ENCODE results near the gene FMO3. TPM values are rescaled to one million over a fixed set of nuclear protein-coding genes. Genes with fewer than 3 reads are reported as not detected.

Gene FMO3
- total RNA-seq, 1 donor from 2014 or later = not detected

DNA sequence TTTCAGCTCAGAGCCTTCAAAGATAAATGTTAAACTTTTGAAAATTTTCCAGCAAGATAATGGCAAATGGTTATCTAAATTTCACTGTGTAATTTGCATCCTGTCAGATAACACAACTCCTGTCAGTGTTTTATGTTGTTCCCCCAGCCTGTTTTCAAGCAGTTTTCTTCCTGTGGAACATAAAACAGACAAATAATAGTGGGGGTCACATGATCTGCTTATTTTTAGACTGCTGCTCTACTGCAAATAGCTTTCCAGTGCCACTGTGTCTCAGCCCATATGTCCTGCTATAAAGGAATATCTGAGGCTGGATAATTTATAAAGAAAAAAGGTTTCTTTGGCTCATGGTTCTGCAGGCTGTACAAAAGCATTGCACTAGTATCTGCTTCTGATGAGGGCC is 32.2 kb downstream of the FMO3 start:
- H3K36me3 Mint-ChIP-seq (ENCODE audit: low read depth) = no peaks in the 10 kb centered on the region
- no peaks in the 10 kb centered on the region for H3K27me3 Mint-ChIP-seq (ENCODE audit: low read depth)
- no peak overlapping the region for H3K27ac Mint-ChIP-seq
- intact Hi-C loops (cut with micrococcal nuclease) = no loop called here
- H3K9me3 Mint-ChIP-seq = no peaks in the 10 kb centered on the region
- no peak overlapping the region for H3K4me3 Mint-ChIP-seq (ENCODE audit: low read depth)
- no peak for DNase-seq (ENCODE audit: low spot score)
- H3K4me1 Mint-ChIP-seq (ENCODE audit: low read depth) = no peaks in the 10 kb centered on the region

DNA sequence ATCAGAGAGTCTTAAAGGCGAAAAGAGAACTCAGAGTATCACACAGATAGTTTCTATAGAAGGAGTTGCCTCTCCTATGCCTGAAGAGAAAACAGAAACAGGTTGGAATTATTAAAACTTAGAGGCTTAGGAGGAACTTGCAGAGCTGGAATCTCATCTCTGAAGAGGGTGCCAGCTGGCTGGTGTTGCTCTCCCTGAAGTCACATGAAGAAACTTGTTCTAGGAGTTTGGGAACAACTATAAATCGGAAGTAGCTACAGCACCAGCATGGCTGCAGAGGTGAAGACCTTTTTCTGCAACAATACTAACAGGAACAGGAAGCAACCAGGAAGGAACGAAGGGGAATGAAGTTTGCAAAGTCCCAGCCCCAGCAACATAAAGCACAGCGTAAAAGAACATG is 35.8 kb downstream of the FMO3 start:
- no peaks in the 10 kb centered on the region for H3K9me3 Mint-ChIP-seq
- no peak for DNase-seq (ENCODE audit: low spot score)
- no peak overlapping the region for H3K4me3 Mint-ChIP-seq (ENCODE audit: low read depth)
- H3K27ac Mint-ChIP-seq = no peak overlapping the region
- no peaks in the 10 kb centered on the region for H3K36me3 Mint-ChIP-seq (ENCODE audit: low read depth)
- intact Hi-C loops (cut with micrococcal nuclease) = no loop called here
- H3K27me3 Mint-ChIP-seq (ENCODE audit: low read depth) = no peaks in the 10 kb centered on the region
- no peaks in the 10 kb centered on the region for H3K4me1 Mint-ChIP-seq (ENCODE audit: low read depth)

GRCh38 chr1:171127099-171127498 is 36.4 kb downstream of the FMO3 start:
- Mint-ChIP-seq H3K27ac (no peak overlapping the region), H3K9me3 (no peaks in the 10 kb centered on the region), H3K4me3 (ENCODE audit: low read depth) (no peak overlapping the region), H3K36me3 (ENCODE audit: low read depth) (no peaks in the 10 kb centered on the region), H3K27me3 (ENCODE audit: low read depth) (no peaks in the 10 kb centered on the region), H3K4me1 (ENCODE audit: low read depth) (no peaks in the 10 kb centered on the region)
- no peak for DNase-seq (ENCODE audit: low spot score)
- intact Hi-C loops (cut with micrococcal nuclease) = no loop called here

GRCh38 chr1:171127501-171127900 is 36.8 kb downstream of the FMO3 start:
- no peaks in the 10 kb centered on the region for H3K4me1 Mint-ChIP-seq (ENCODE audit: low read depth)
- no peak overlapping the region for H3K27ac Mint-ChIP-seq
- H3K9me3 Mint-ChIP-seq = no peaks in the 10 kb centered on the region
- H3K36me3 Mint-ChIP-seq (ENCODE audit: low read depth) = no peaks in the 10 kb centered on the region
- H3K27me3 Mint-ChIP-seq (ENCODE audit: low read depth) = no peaks in the 10 kb centered on the region
- intact Hi-C loops (cut with micrococcal nuclease) = no loop called here
- H3K4me3 Mint-ChIP-seq (ENCODE audit: low read depth) = no peak overlapping the region
- no peak for DNase-seq (ENCODE audit: low spot score)

- DNase-seq (ENCODE audit: low spot score) = no peak
- intact Hi-C loops (cut with micrococcal nuclease) = no loop called here
- Mint-ChIP-seq H3K9me3 (no peaks in the 10 kb centered on the region), H3K27me3 (ENCODE audit: low read depth) (no peaks in the 10 kb centered on the region), H3K4me3 (ENCODE audit: low read depth) (no peak overlapping the region), H3K4me1 (ENCODE audit: low read depth) (no peaks in the 10 kb centered on the region), H3K36me3 (ENCODE audit: low read depth) (no peaks in the 10 kb centered on the region), H3K27ac (no peak overlapping the region)
Observed at GRCh38 chr1:171128463-171128862, 37.8 kb downstream of the FMO3 start.

DNA sequence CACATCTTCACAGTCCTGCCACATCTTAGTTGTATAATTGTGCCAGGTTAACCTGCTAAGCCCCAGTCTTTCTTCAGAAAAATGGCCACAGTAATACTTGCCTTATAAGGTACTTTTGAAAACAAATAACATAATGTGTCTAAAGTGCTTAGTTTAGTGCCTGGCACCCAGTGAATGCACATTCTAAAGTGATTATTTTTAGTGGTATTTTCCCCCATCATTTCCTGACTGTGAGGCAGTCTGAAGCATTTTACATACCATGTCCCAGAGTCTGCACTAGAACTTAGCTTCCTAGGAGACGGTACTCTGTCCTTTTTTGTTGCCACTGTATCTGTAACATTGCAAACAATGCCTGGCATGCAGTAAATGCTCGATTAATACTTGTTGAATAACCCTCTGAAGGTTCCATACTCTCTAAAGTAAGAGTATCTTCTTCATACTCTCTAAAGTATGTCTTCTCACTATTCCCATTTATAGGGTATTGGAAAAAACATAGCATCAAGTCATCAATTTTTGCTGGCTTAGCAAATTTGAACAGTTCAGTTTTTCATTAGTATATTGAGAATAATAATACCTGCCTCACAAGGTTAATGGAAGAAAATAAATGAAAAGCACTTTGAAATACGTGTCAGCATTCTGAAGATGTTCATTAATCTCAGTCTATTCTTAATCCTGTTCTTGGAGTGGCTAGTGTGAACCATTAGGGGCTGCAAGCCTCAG is 43.7 kb downstream of the FMO3 start:
- Mint-ChIP-seq H3K36me3 (ENCODE audit: low read depth) (no peaks in the 10 kb centered on the region), H3K27me3 (ENCODE audit: low read depth) (no peaks in the 10 kb centered on the region), H3K27ac (no peak overlapping the region), H3K9me3 (no peaks in the 10 kb centered on the region), H3K4me1 (ENCODE audit: low read depth) (no peaks in the 10 kb centered on the region), H3K4me3 (ENCODE audit: low read depth) (no peak overlapping the region)
- intact Hi-C loops (cut with micrococcal nuclease) = no loop called here
- DNase-seq (ENCODE audit: low spot score) = no peak

DNA sequence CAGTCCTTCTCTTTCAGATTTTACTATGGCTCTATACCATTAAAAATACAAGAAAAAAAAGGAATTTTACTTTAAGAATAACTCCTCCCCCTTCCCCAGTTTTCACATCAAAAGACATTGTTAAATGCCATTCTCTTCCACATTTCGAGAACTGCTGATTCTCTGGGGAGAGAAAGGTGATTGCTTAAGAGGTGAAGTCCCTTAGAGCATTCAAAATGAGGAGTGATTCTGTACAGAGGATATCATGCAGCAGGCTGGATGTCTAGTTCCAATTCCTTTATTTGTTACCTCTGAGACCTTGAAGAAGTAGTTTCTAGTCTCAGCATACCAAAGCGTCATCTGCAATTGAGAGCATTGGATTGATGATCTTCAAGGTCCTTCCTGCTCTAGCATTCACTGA is 46.9 kb downstream of the FMO3 start:
- DNase-seq (ENCODE audit: low spot score) = no peak
- Mint-ChIP-seq H3K9me3 (no peaks in the 10 kb centered on the region), H3K4me1 (ENCODE audit: low read depth) (no peaks in the 10 kb centered on the region), H3K27ac (no peak overlapping the region), H3K4me3 (ENCODE audit: low read depth) (no peak overlapping the region), H3K36me3 (ENCODE audit: low read depth) (no peaks in the 10 kb centered on the region), H3K27me3 (ENCODE audit: low read depth) (peaks cover 4% of the 10 kb centered on the region)
- intact Hi-C loops (cut with micrococcal nuclease) = no loop called here

DNA sequence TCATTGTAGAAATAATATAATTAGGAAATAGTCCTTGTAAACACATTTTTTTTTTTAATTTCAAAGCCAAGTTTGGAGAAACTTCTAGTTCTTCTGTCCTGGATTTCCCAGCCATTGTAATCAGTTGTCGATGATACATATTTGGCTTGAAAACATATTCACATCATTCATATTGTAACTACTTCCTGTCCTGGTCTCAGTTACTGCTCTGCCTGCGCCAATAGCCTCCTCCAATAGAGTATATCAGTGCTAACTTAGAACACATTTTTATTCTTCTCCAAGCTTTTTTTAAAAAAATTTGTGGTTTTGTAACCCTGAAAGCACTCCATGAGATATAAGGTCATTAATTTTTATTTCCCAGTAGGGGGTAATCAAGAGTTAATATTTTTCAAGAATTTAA is 48.3 kb downstream of the FMO3 start:
- intact Hi-C loops (cut with micrococcal nuclease) = no loop called here
- Mint-ChIP-seq H3K36me3 (ENCODE audit: low read depth) (no peaks in the 10 kb centered on the region), H3K9me3 (no peaks in the 10 kb centered on the region), H3K4me1 (ENCODE audit: low read depth) (no peaks in the 10 kb centered on the region), H3K27ac (no peak overlapping the region), H3K4me3 (ENCODE audit: low read depth) (no peak overlapping the region), H3K27me3 (ENCODE audit: low read depth) (peaks cover 4% of the 10 kb centered on the region)
- DNase-seq (ENCODE audit: low spot score) = no peak

GRCh38 chr1:171139890-171140289 is 49.2 kb downstream of the FMO3 start:
- no peaks in the 10 kb centered on the region for H3K4me1 Mint-ChIP-seq (ENCODE audit: low read depth)
- no peak overlapping the region for H3K27ac Mint-ChIP-seq
- intact Hi-C loops (cut with micrococcal nuclease) = no loop called here
- peaks cover 4% of the 10 kb centered on the region for H3K27me3 Mint-ChIP-seq (ENCODE audit: low read depth)
- no peaks in the 10 kb centered on the region for H3K9me3 Mint-ChIP-seq
- DNase-seq (ENCODE audit: low spot score) = no peak
- no peaks in the 10 kb centered on the region for H3K36me3 Mint-ChIP-seq (ENCODE audit: low read depth)
- no peak overlapping the region for H3K4me3 Mint-ChIP-seq (ENCODE audit: low read depth)

DNA sequence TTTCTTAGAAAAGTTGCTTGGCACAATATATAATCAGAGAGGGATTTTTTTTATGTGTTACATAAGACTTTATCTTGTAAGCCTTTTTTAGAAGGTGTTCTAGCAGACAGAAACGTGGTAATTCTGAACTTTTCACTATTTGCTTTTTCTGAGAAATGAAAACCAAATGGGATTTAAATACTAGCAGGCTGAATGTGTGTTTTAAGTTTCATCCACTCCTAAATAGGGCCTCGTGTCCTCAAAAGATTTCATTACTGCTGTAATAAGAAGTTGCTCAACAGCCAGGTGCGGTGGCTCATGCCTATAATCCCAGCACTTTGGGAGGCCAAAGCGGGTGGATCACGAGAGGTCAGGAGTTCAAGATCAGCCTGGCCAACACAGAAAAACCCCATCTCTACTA is 49.7 kb downstream of the FMO3 start:
- H3K4me1 Mint-ChIP-seq (ENCODE audit: low read depth) = no peaks in the 10 kb centered on the region
- no peaks in the 10 kb centered on the region for H3K36me3 Mint-ChIP-seq (ENCODE audit: low read depth)
- no peak overlapping the region for H3K27ac Mint-ChIP-seq
- peaks cover 4% of the 10 kb centered on the region for H3K27me3 Mint-ChIP-seq (ENCODE audit: low read depth)
- H3K9me3 Mint-ChIP-seq = no peaks in the 10 kb centered on the region
- no peak overlapping the region for H3K4me3 Mint-ChIP-seq (ENCODE audit: low read depth)
- intact Hi-C loops (cut with micrococcal nuclease) = no loop called here
- no peak for DNase-seq (ENCODE audit: low spot score)

DNA sequence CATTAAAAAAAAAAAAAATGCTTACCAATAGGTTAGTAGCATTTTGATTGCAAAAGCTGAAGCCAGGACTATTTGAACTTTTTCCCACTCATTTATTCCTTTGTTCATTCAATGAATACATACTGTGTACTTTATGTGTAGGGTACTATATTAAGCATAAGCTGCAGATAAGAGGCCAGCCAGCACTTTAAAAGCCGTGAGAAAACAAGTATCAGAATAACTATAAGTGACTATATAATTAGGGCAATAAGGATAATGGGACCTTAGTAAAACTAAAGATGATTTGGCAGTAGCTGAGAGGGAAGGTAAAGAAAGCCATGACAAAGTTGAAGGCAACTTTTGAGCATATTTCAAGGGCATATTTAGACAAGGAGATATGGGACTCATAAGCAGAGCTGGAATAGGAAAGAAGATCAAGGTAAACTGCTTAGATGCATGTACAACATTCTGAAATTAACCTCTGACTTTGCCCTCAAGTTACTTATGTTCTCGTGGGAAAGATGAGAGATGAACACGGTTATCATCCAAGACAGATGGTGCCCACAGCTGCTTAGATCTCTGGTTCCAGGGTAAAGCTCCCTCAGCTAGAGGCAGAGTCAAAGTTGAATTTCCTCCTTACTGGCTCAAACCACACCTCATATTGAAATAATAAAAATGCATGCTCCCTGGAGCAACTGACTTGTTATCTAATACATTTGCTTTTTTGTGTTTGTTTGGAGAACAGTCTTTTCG is 50.4 kb downstream of the FMO3 start:
- H3K4me3 Mint-ChIP-seq (ENCODE audit: low read depth) = no peak overlapping the region
- no peaks in the 10 kb centered on the region for H3K36me3 Mint-ChIP-seq (ENCODE audit: low read depth)
- no peak for DNase-seq (ENCODE audit: low spot score)
- H3K9me3 Mint-ChIP-seq = no peaks in the 10 kb centered on the region
- intact Hi-C loops (cut with micrococcal nuclease) = no loop called here
- no peak overlapping the region for H3K27ac Mint-ChIP-seq
- no peaks in the 10 kb centered on the region for H3K4me1 Mint-ChIP-seq (ENCODE audit: low read depth)
- peaks cover 4% of the 10 kb centered on the region for H3K27me3 Mint-ChIP-seq (ENCODE audit: low read depth)

GRCh38 chr1:171141688-171142415 is 51.1 kb downstream of the FMO3 start:
- Mint-ChIP-seq H3K27me3 (ENCODE audit: low read depth) (peaks cover 4% of the 10 kb centered on the region), H3K4me1 (ENCODE audit: low read depth) (no peaks in the 10 kb centered on the region), H3K4me3 (ENCODE audit: low read depth) (no peak overlapping the region), H3K27ac (no peak overlapping the region), H3K36me3 (ENCODE audit: low read depth) (no peaks in the 10 kb centered on the region), H3K9me3 (no peaks in the 10 kb centered on the region)
- intact Hi-C loops (cut with micrococcal nuclease) = no loop called here
- DNase-seq (ENCODE audit: low spot score) = no peak
